ENCODE data around the gene UBE2L3. TPM values are rescaled to one million over a fixed set of nuclear protein-coding genes. Genes with fewer than 3 reads are reported as not detected.
"Not testable (repeated sequence)": the region's sequence is repeated elsewhere in the genome, so short reads cannot be mapped to it uniquely, and the experiment has no call there.

UBE2L3 gene
- polyA plus RNA-seq, 1 donor: 54.9 TPM

DNA sequence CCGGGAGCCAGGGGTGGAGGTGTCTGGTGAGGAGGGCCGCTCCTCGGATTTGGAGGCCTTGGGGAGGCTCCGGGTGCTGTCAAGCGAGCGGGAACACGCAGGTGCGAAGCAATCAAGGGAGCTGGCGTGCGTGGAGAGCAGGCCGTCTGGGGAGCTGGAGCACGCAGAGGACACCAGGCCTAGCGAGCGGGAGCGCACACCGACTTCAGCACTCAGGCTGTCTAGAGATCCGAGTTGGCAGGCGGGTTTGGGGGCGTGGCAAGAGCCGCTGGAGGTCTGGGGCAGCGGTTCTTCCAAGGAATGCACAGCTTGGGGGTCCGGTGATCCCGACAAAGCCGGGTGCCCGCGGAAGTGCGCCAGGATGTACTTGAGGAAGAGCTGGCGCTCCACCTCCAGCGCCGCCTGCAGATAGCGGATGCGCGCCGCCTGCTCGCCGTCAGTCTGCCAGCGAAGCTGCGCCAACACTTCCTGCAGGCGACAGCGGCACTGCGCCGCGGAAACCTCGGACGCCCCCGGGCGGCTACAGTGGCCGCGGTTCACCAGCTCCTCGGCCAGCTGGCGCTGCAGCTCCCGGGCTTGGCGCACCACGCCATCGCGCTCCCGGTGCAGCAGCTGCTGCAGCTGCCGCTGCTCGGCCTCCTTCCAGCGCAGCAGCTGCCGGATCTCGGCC, 17.4 kb upstream of the UBE2L3 start:
- not testable (repeated sequence) for H3K27me3 ChIP-seq (ENCODE audit: control insufficient read depth, insufficient read depth, low read length); H3K4me3 ChIP-seq (ENCODE audit: low read length); H3K27ac ChIP-seq (ENCODE audit: low read length); DNase-seq; H3K9me3 ChIP-seq (ENCODE audit: control insufficient read depth, low read depth, low read length); H3K4me1 ChIP-seq (ENCODE audit: control insufficient read depth, insufficient read depth, low read length); H3K36me3 ChIP-seq (ENCODE audit: control insufficient read depth, insufficient read depth, low read length)
- WGBS (ENCODE audit: insufficient coverage, low lambda C conversion rate): no CpG with 5 or more reads among the region's 62 CpGs

DNA sequence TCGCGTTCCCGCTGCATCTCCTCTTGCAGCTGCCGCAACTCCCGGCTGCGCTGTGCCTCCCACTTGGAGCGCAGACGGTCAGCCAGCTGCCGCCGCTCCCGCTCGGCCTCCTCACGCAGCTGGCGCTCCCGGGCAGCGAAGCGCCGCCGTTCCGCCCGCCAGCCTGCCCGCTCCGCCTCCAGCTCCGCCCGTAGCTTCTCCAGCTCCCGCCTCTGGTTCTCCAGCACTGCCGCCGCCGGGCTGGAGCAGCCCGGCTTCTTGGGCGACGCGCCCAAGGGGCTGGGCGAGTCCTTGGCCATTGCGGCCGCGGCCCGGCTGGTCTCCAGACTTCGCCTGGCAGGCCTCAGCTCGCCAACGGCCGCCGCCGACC, 16.9 kb upstream of the UBE2L3 start:
- H3K4me3 ChIP-seq (ENCODE audit: low read length); H3K4me1 ChIP-seq (ENCODE audit: control insufficient read depth, insufficient read depth, low read length); H3K9me3 ChIP-seq (ENCODE audit: control insufficient read depth, low read depth, low read length); H3K36me3 ChIP-seq (ENCODE audit: control insufficient read depth, insufficient read depth, low read length); H3K27ac ChIP-seq (ENCODE audit: low read length); H3K27me3 ChIP-seq (ENCODE audit: control insufficient read depth, insufficient read depth, low read length); DNase-seq: not testable (repeated sequence)
- WGBS (ENCODE audit: insufficient coverage, low lambda C conversion rate): no CpG with 5 or more reads among the region's 44 CpGs

DNA sequence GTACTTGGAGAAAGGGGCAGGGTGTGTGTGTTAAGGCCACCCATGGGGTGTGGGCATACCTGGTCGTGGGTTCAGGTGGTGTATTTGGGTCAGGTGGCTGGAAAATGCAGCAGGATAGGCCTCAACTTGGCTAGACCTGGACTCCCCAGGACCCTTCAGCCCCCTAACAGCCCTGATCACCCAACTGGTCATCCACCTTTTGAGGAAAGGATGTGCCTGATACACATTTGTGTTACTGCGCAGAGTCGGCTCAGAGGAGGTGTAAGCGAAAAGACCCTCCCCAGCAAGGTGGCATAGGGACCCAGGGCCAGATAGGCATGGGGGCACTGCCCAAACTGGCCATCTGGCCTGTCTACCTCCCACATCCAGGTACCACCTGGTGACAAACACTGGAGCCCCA, 16.2 kb upstream of the UBE2L3 start, which contains the start of gene RIMBP3C:
Gene RIMBP3C (minus strand): TSS at position 101 of the 400 bp plus-strand sequence. CDS start 485 bp downstream, outside the sequence.
- not testable (repeated sequence) for H3K4me3 ChIP-seq (ENCODE audit: low read length); H3K36me3 ChIP-seq (ENCODE audit: control insufficient read depth, insufficient read depth, low read length); H3K27ac ChIP-seq (ENCODE audit: low read length); H3K9me3 ChIP-seq (ENCODE audit: control insufficient read depth, low read depth, low read length); DNase-seq; H3K4me1 ChIP-seq (ENCODE audit: control insufficient read depth, insufficient read depth, low read length); H3K27me3 ChIP-seq (ENCODE audit: control insufficient read depth, insufficient read depth, low read length)
- no CpG with 5 or more reads among the region's 4 CpGs for WGBS (ENCODE audit: insufficient coverage, low lambda C conversion rate)

DNA sequence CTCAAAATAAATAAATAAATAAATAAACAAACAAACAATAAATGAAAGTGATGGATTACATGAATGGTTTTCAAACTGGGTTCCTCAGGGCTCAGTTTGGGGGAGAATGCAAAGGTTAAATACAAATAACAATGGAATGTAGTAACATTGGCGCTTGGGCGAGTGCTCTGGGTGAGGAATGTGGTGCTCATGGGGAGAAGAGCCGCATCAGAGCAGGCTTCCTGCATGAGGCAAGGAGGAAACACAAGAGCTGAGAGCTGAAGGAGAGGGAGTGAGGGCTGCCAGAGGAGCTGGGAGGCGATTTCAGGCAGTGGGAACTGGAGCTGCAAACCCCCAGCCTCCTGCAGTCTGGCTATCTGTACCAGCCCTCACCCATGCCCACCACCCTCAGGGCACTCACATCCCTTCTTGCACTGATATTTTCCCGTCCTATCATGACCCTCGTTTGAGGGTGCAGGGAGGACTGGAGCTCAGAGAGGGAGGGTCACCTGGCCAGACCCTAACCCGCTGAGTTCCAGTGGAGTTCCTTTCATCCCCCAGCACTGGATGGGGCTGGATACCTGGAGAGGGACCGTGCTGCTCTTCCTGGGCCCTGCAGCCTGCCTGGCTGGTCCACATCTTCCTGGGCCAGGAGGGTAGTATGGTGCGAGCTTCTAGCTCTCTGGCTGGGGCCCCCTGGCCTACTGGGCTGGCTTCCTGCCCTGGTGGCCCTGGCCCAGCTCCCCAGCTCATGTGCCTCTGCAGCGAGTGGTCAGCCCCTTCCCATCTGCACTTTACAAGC, 8.0 kb upstream of the UBE2L3 start:
- DNase-seq; H3K4me1 ChIP-seq (ENCODE audit: control insufficient read depth, insufficient read depth, low read length); H3K36me3 ChIP-seq (ENCODE audit: control insufficient read depth, insufficient read depth, low read length); H3K27me3 ChIP-seq (ENCODE audit: control insufficient read depth, insufficient read depth, low read length); H3K27ac ChIP-seq (ENCODE audit: low read length); H3K9me3 ChIP-seq (ENCODE audit: control insufficient read depth, low read depth, low read length); H3K4me3 ChIP-seq (ENCODE audit: low read length): not testable (repeated sequence)
- WGBS (ENCODE audit: insufficient coverage, low lambda C conversion rate): no CpG with 5 or more reads among the region's 10 CpGs

DNA sequence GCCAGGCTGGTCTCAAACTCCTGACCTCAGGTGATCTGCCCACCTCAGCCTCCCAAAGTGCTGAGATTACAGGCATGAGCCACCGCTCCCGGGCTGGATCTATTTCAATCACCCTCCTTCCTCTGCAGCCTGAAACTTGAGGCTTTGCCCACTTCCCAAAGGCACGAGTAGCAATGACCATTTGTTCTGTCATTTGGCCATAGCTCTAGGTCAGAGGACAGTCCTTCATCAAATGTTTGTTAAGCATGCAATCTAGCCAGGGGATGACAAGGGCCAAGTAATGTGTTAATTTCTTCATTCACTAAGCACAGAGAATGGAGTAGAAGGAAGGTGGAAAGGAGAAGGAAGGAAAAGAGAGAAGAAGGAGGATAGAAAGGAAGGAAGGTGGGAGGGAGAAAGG, 6.9 kb upstream of the UBE2L3 start:
- no CpG with 5 or more reads among the region's 3 CpGs for WGBS (ENCODE audit: insufficient coverage, low lambda C conversion rate)

DNA sequence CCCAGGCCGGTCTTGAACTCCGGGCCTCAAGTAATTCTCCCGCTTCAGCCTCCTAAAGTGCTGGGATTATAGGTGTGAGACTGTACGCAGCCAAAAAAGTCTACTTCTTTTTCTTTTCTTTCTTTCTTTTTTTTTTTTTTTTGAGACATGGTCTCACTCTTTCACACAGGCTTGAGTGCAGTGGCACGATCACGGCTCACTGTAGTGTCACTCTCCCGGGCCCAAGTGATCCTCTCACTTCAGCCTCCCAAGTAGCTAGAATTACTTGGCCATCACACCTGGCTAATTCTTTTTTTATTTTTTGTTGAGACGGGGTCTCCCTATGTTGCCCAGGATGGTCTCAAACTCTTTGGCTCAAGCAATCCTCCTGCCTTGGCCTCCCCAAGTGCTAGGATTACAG, 3.6 kb upstream of the UBE2L3 start:
- H3K36me3 ChIP-seq (ENCODE audit: control insufficient read depth, insufficient read depth, low read length): no peaks in the 10 kb centered on the region
- no peak overlapping the region for H3K27ac ChIP-seq (ENCODE audit: low read length)
- WGBS (ENCODE audit: insufficient coverage, low lambda C conversion rate): 100% methylated on average over 4 of the region's 8 CpGs
- no peak overlapping the region for H3K4me3 ChIP-seq (ENCODE audit: low read length)
- H3K4me1 ChIP-seq (ENCODE audit: control insufficient read depth, insufficient read depth, low read length): no peaks in the 10 kb centered on the region
- DNase-seq: no peak
- no peaks in the 10 kb centered on the region for H3K27me3 ChIP-seq (ENCODE audit: control insufficient read depth, insufficient read depth, low read length)
- no peaks in the 10 kb centered on the region for H3K9me3 ChIP-seq (ENCODE audit: control insufficient read depth, low read depth, low read length)

More for the DNA sequence above, 6.9 kb upstream of the UBE2L3 start:
- not testable (repeated sequence) for H3K9me3 ChIP-seq (ENCODE audit: control insufficient read depth, low read depth, low read length); H3K27me3 ChIP-seq (ENCODE audit: control insufficient read depth, insufficient read depth, low read length); H3K36me3 ChIP-seq (ENCODE audit: control insufficient read depth, insufficient read depth, low read length); H3K4me1 ChIP-seq (ENCODE audit: control insufficient read depth, insufficient read depth, low read length); DNase-seq; H3K4me3 ChIP-seq (ENCODE audit: low read length); H3K27ac ChIP-seq (ENCODE audit: low read length)

DNA sequence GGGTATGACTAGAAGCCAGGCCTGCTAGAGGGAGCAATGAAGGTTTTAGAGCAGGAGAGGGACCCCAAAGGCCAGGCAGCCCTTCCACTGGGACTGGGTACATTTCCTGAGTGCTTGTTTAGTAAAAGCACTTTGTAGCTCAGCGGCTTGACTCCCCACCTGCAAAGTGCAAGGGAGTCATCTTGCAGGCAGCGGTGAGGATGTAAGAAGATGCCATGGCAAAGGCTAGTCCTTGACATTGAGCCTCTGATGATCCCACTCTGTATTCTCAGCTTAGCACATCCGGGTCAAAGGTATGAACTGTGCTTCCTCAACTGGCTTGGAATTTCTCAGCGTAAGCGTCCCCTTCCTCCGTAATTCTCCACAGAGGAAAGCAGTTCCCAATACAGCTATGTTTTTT, 3.1 kb upstream of the UBE2L3 start:
- WGBS (ENCODE audit: insufficient coverage, low lambda C conversion rate): 100% methylated on average over 1 of the region's 6 CpGs
- Histone ChIP-seq H3K4me3 (ENCODE audit: low read length) (no peak overlapping the region), H3K9me3 (ENCODE audit: control insufficient read depth, low read depth, low read length) (no peaks in the 10 kb centered on the region), H3K36me3 (ENCODE audit: control insufficient read depth, insufficient read depth, low read length) (no peaks in the 10 kb centered on the region), H3K27ac (ENCODE audit: low read length) (no peak overlapping the region), H3K4me1 (ENCODE audit: control insufficient read depth, insufficient read depth, low read length) (peaks cover 1% of the 10 kb centered on the region), H3K27me3 (ENCODE audit: control insufficient read depth, insufficient read depth, low read length) (no peaks in the 10 kb centered on the region)
- no peak for DNase-seq

DNA sequence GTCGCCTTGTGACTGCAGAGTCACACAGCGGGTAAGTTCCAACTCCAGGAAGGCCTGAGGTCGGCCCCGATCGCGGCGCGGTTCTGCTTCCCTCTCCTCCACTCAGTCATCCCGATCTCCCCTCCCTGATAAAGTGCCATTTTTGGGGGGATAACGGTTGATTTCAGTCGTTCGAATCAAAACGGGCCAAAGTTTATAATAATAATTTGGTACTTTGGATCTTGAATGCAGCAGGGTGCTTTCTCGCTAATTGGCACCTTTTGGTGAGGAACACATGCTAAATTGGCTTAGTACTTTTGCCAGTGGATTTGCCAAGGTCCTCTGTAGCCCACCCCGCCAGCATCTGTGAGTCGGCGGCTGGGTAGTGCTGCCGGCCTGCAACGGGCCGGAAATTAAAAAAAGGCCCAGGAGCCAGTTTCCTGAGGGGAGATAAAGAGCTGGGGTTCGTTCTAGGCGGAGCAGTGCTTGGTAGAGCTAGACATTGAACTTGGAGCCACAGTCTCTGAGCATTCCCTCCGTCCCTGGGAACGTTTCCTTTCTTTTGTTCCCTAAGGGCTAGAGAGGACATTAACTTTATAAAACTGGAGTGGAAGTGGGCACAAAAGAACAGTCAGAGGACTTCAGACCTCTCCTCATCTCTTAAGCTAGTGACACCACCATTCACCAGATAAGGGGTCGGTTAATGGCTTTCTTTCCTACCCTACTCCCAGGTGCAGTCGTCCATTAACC, 997 bp downstream of the UBE2L3 start:
- WGBS (ENCODE audit: insufficient coverage, low lambda C conversion rate): no CpG with 5 or more reads among the region's 26 CpGs
- no peaks in the 10 kb centered on the region for H3K36me3 ChIP-seq (ENCODE audit: control insufficient read depth, insufficient read depth, low read length)
- no peaks in the 10 kb centered on the region for H3K9me3 ChIP-seq (ENCODE audit: control insufficient read depth, low read depth, low read length)
- H3K4me3 ChIP-seq (ENCODE audit: low read length): peak overlapping the region; percentile 71
- peak; percentile 9 to 62 for DNase-seq
- H3K27ac ChIP-seq (ENCODE audit: low read length): peak overlapping the region; percentile 89
- no peaks in the 10 kb centered on the region for H3K27me3 ChIP-seq (ENCODE audit: control insufficient read depth, insufficient read depth, low read length)
- peaks cover 36% of the 10 kb centered on the region for H3K4me1 ChIP-seq (ENCODE audit: control insufficient read depth, insufficient read depth, low read length)

DNA sequence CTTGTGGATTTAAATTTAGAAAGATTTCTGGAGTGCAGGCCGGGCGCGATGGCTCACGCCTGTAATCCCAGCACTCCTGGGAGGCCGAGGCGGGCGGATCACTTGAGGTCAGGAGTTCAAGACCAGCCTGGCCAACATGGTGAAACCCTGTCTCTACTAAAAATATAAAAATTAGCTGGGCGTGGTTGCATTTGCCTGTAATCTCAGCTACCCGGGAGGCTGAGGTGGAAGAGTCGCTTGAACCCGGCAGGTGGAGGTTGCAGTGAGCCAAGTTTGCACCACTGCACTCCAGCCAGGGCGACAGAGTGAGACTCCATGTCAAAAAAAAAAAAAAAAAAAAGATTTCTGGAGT, 1.5 kb downstream of the UBE2L3 start:
- Histone ChIP-seq H3K4me3 (ENCODE audit: low read length) (peak overlapping the region; percentile 71), H3K27ac (ENCODE audit: low read length) (peak overlapping the region; percentile 89), H3K4me1 (ENCODE audit: control insufficient read depth, insufficient read depth, low read length) (peaks cover 41% of the 10 kb centered on the region)
- not testable (repeated sequence) for H3K9me3 ChIP-seq (ENCODE audit: control insufficient read depth, low read depth, low read length); H3K36me3 ChIP-seq (ENCODE audit: control insufficient read depth, insufficient read depth, low read length); H3K27me3 ChIP-seq (ENCODE audit: control insufficient read depth, insufficient read depth, low read length); DNase-seq
- WGBS (ENCODE audit: insufficient coverage, low lambda C conversion rate): no CpG with 5 or more reads among the region's 12 CpGs

DNA sequence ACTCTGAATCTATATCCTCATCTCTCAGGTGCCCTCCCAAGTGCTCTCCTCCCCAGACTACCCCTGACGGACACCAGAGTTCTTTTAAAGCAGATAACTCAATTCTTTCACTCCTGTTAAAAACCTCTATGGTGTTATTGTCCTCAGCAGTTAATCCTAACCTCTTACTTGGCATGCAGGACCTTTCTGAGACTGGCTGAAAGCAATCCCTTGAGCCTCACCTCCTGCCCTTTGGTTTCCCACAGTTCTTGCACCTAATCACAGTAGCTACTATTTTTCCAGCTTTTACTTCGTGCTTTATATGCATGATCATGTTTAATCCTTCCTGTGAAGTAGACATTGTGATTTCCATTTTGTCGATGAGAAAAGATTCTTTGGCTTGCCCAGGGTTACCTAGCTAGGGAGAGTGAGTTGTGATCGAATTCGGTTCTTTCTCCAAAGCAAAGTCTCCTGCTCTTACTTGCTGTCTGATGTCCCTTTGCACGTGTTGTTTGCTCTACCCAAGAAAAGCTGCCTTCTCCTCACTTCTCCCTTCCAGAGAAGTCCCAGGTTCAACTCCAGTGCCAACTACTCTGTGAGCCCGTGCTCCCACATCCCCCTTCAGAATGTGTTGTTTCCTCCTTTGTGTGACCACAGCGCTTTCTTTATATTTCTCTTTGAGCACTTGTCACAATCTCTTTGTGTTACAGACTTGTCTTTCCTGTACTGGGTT, 2.1 kb downstream of the UBE2L3 start:
- Histone ChIP-seq H3K27ac (ENCODE audit: low read length) (peak overlapping the region; percentile 89), H3K4me3 (ENCODE audit: low read length) (peak overlapping the region; percentile 71), H3K9me3 (ENCODE audit: control insufficient read depth, low read depth, low read length) (no peaks in the 10 kb centered on the region), H3K27me3 (ENCODE audit: control insufficient read depth, insufficient read depth, low read length) (no peaks in the 10 kb centered on the region), H3K36me3 (ENCODE audit: control insufficient read depth, insufficient read depth, low read length) (no peaks in the 10 kb centered on the region), H3K4me1 (ENCODE audit: control insufficient read depth, insufficient read depth, low read length) (peaks cover 46% of the 10 kb centered on the region)
- no peak for DNase-seq
- WGBS (ENCODE audit: insufficient coverage, low lambda C conversion rate): 20% methylated on average over 3 of the region's 8 CpGs

All from large intestine (tissue), 3 donors.